Calu3 (cell line): ENCODE data around the gene LRRC36. TPM values are rescaled to one million over a fixed set of nuclear protein-coding genes. Genes with fewer than 3 reads are reported as not detected.

Experiments used
- BruUV-seq: library from RNA; stranded (reverse); fragments of 400-500 nt; replicated peaks from 2 replicates; lab custom pipeline; 2021; lab: Mats Ljungman, UMichigan
- CTCF ChIA-PET: fragments of 300-600 bp; sonication (Branson Sonifier 250); formaldehyde crosslinking; loops from one replicate; lab custom pipeline; 2022; ENCODE audit warnings: antibody characterized with exemption; lab: Charles Lee
- DNase-seq: peaks from one replicate; pipeline ENCODE4 v3.0.0; 2022
- H3K27ac Mint-ChIP-seq: one replicate; pipeline ENCODE4 v1.8.0; 2022; ENCODE audit warnings: mixed read lengths; ENCODE audit not compliant: unreplicated experiment
- H3K27me3 Mint-ChIP-seq: one replicate; pipeline ENCODE4 v1.8.0; 2022; ENCODE audit warnings: mixed read lengths; ENCODE audit not compliant: unreplicated experiment
- H3K36me3 Mint-ChIP-seq: one replicate; pipeline ENCODE4 v1.8.0; 2022; ENCODE audit warnings: mild to moderate bottlenecking, moderate library complexity, mixed read lengths; ENCODE audit not compliant: insufficient read depth, unreplicated experiment
- H3K4me1 Mint-ChIP-seq: one replicate; pipeline ENCODE4 v1.8.0; 2022; ENCODE audit warnings: mild to moderate bottlenecking, low read depth, mixed read lengths; ENCODE audit not compliant: unreplicated experiment
- H3K4me3 Mint-ChIP-seq: one replicate; pipeline ENCODE4 v1.8.0; 2022; ENCODE audit warnings: mild to moderate bottlenecking, low read depth, moderate library complexity, mixed read lengths; ENCODE audit not compliant: unreplicated experiment
- H3K9me3 Mint-ChIP-seq: one replicate; pipeline ENCODE4 v1.8.0; 2022; ENCODE audit warnings: low read depth, mixed read lengths; ENCODE audit not compliant: unreplicated experiment
- CTCF ChIP-seq: fragments of 200-600 bp; IDR thresholded peaks from one replicate; pipeline ENCODE4 v1.8.0; 2022; ENCODE audit warnings: antibody characterized with exemption; ENCODE audit not compliant: unreplicated experiment
- intact Hi-C: fragments of 100-400 bp; cut with micrococcal nuclease; formaldehyde crosslinking; loops from one replicate; pipeline ENCODE4 v1.10.0; 2022; ENCODE audit not compliant: unreplicated experiment
- total RNA-seq: library from RNA; stranded (reverse); gene quantifications from 2 replicates; pipeline ENCODE4 v1.2.3, GENCODE V29; 2022

The LRRC36 gene
- total RNA-seq, 1 experiment from 2014 or later = 9.2 TPM

- BruUV-seq = no TSS peak
- intact Hi-C loops = no loop called here
- no peak for TF ChIP-seq CTCF
- Mint-ChIP-seq H3K9me3 (no peaks in the 10 kb centered on the region), H3K27me3 (peaks cover 10% of the 10 kb centered on the region), H3K4me3 (no peak overlapping the region), H3K4me1 (peaks cover 20% of the 10 kb centered on the region), H3K36me3 (peaks cover 22% of the 10 kb centered on the region), H3K27ac (no peak overlapping the region)
- no peak for DNase-seq
- CTCF ChIA-PET = interaction anchor here (0.5 to 1.4 kb wide), 4 partner anchors 75 to 129 kb away, joined by 3 to 6 read pairs (median 3); no protein-coding TSS in a partner anchor
These were observed 44.8 kb upstream of the LRRC36 start for GRCh38 chr16:67281536-67282446.

GRCh38 chr16:67282447-67282805, 44.2 kb upstream of the LRRC36 start:
- peaks cover 14% of the 10 kb centered on the region for H3K4me1 Mint-ChIP-seq
- CTCF ChIA-PET = interaction anchor here (0.5 to 4.5 kb wide), 2 partner anchors 22 to 129 kb away, joined by 3 to 68 read pairs; no protein-coding TSS in a partner anchor
- TF ChIP-seq CTCF = no peak
- no TSS peak for BruUV-seq
- no peak overlapping the region for H3K4me3 Mint-ChIP-seq
- H3K9me3 Mint-ChIP-seq = no peaks in the 10 kb centered on the region
- no peak for DNase-seq
- intact Hi-C loops = no loop called here
- H3K36me3 Mint-ChIP-seq = peaks cover 15% of the 10 kb centered on the region
- peaks cover 10% of the 10 kb centered on the region for H3K27me3 Mint-ChIP-seq
- no peak overlapping the region for H3K27ac Mint-ChIP-seq

- intact Hi-C loops = no loop called here
- DNase-seq = no peak
- H3K4me1 Mint-ChIP-seq = peaks cover 9% of the 10 kb centered on the region
- H3K27me3 Mint-ChIP-seq = peaks cover 10% of the 10 kb centered on the region
- no peak for TF ChIP-seq CTCF
- no TSS peak for BruUV-seq
- no peak overlapping the region for H3K27ac Mint-ChIP-seq
- CTCF ChIA-PET = interaction anchor here (1.2 to 4.5 kb wide), 2 partner anchors 15 to 23 kb away, joined by 3 to 68 read pairs; no protein-coding TSS in a partner anchor
- no peak overlapping the region for H3K4me3 Mint-ChIP-seq
- no peaks in the 10 kb centered on the region for H3K9me3 Mint-ChIP-seq
- H3K36me3 Mint-ChIP-seq = peaks cover 7% of the 10 kb centered on the region
These were observed 43.4 kb upstream of the LRRC36 start for GRCh38 chr16:67283039-67283825.

GRCh38 chr16:67283826-67284555, 42.6 kb upstream of the LRRC36 start:
- DNase-seq = no peak
- no peak overlapping the region for H3K4me3 Mint-ChIP-seq
- H3K9me3 Mint-ChIP-seq = no peaks in the 10 kb centered on the region
- no peak overlapping the region for H3K27ac Mint-ChIP-seq
- CTCF ChIA-PET = interaction anchor here (0.6 to 4.5 kb wide), 23 partner anchors 9 to 582 kb away, joined by 3 to 68 read pairs (median 4); partner anchors contain the start of genes FHOD1, KCTD19, LRRC36 and SLC9A5
- H3K27me3 Mint-ChIP-seq = peaks cover 10% of the 10 kb centered on the region
- no peaks in the 10 kb centered on the region for H3K36me3 Mint-ChIP-seq
- intact Hi-C loops = no loop called here
- no TSS peak for BruUV-seq
- TF ChIP-seq CTCF = no peak
- peaks cover 9% of the 10 kb centered on the region for H3K4me1 Mint-ChIP-seq
